Stimulated activated CD8-positive, alpha-beta memory T cell treated with anti-CD3 and anti-CD28 coated beads, Interleukin-7, amount 100 ng/mL, for 4 hours (primary cell): ENCODE measurements around the gene NAXD.
"Not testable (repeated sequence)": the region's sequence is repeated elsewhere in the genome, so short reads cannot be mapped to it uniquely, and the experiment has no call there.

Experiments
- DNase-seq, 2 donors: peaks; one replicate each; pipeline ENCODE4 v3.0.0-alpha.2; 2020; ENCODE audit warnings: low read depth in 2 of 2

The NAXD gene

GRCh38 chr13:110615322-110616102 is at the start of gene NAXD:
NAXD (plus strand) TSS chr13:110615545; CDS start chr13:110615602, 57 bp downstream.
- peak; percentile 54 to 65 for DNase-seq

- no peak for DNase-seq
Observed at GRCh38 chr13:110566171-110566570, 49.2 kb upstream of the NAXD start.

GRCh38 chr13:110568612-110569011 is 46.7 kb upstream of the NAXD start:
- no peak for DNase-seq

GRCh38 chr13:110569962-110570361 is 45.4 kb upstream of the NAXD start:
- not testable (repeated sequence) for DNase-seq

GRCh38 chr13:110570886-110571285 is 44.5 kb upstream of the NAXD start:
- no peak for DNase-seq

- no peak for DNase-seq
Observed at GRCh38 chr13:110571896-110572777, 43.2 kb upstream of the NAXD start.

- no peak for DNase-seq
Observed at GRCh38 chr13:110572778-110573118, 42.6 kb upstream of the NAXD start.

- DNase-seq = no peak
Observed at GRCh38 chr13:110574161-110574560, 41.2 kb upstream of the NAXD start.

- no peak for DNase-seq
Observed at GRCh38 chr13:110575322-110576069, 39.8 kb upstream of the NAXD start.

- no peak for DNase-seq
Observed at GRCh38 chr13:110576070-110576394, 39.3 kb upstream of the NAXD start.

GRCh38 chr13:110576736-110577476 is 38.4 kb upstream of the NAXD start:
- DNase-seq = no peak

- DNase-seq = no peak
Observed at GRCh38 chr13:110578363-110578762, 37.0 kb upstream of the NAXD start.

- no peak for DNase-seq
Observed at GRCh38 chr13:110580800-110581199, 34.5 kb upstream of the NAXD start.

- DNase-seq = no peak
Observed at GRCh38 chr13:110581506-110582185, 33.7 kb upstream of the NAXD start.

GRCh38 chr13:110582421-110582954 is 32.9 kb upstream of the NAXD start:
- DNase-seq = no peak

- no peak for DNase-seq
Observed at GRCh38 chr13:110583178-110583865, 32.0 kb upstream of the NAXD start.

GRCh38 chr13:110589793-110590390 is 25.5 kb upstream of the NAXD start:
- DNase-seq = no peak

- DNase-seq = no peak
Observed at GRCh38 chr13:110590577-110590976, 24.8 kb upstream of the NAXD start.

GRCh38 chr13:110592665-110593064 is 22.7 kb upstream of the NAXD start:
- DNase-seq = no peak
